ENCODE results near the gene HINT3.
"Not testable (repeated sequence)": the region's sequence is repeated elsewhere in the genome, so short reads cannot be mapped to it uniquely, and the experiment has no call there.

The HINT3 gene

DNA sequence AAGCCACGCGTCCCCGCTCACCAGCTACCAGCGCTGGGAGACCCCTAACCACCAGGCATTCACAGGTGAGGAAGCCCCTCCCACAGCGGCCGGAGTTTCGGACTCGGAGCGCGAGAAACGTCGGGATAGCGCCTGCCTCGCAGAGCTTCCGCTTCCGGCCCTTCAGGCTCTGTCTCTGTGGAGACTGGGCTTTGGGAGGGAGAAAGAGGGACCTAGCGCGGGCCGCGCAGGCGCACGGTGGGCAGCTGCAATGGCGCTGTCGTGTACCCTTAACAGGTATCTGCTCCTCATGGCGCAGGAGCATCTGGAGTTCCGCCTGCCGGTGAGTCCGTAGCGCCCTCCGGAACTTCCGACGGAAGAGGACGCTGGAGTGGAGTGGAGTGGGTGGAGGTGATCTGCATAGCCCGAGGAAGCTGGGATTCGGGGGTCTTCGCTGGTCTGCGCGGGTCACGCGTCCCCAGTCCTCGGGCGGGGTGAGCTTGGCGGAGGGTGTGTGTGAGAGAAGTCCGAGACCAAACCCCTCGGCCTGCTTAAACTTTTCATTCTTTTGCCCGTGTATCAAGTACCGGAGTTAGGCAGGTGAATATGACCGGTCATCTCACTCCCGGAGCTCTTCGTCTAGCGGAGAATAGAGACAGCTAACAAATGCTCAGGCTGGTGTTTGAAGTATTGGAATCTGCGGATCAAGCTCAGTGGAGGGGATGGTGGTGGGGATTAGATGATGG, 29.9 kb downstream of the HINT3 start, which contains the start of gene TRMT11:
Gene TRMT11 (plus strand): TSS at position 240 of the 725 bp plus-strand sequence. CDS start 11 bp downstream, at position 251.
- in situ Hi-C loops (cut with HindIII; ENCODE audit: low pct_ligation_motif_present, low pct_unique_long_range_greater_than_20kb, low sequenced_read_pairs) = no loop called here
- peak; percentile 92 for DNase-seq

DNA sequence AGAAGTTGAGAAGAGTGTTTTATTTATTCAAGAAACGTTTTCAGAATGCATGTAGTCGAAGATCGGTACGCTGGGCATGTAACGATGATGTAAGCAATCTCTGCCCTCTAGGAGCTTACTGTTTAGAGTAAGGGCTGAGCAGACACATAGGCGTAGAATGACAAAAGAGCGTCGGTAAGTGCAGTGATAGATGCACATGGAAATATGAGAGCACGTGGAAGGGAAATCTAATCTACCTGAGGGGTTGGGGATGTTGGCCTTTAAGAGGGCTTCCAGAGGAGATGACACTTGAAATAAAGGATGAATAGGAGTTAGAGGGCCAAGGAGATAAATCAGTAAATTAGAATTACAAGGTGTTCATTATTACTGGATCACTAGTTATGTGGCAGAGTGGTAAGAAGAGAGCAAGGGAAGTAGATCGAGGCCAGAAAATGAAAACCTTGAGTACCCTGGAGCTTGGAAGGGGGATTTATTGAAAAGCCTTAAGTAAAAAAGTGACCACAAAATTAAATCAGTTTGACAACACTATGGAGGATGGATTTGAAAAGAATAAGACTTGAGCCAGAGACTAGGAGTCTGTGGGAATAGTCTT, 30.6 kb downstream of the HINT3 start:
- no peak for DNase-seq
- in situ Hi-C loops (cut with HindIII; ENCODE audit: low pct_ligation_motif_present, low pct_unique_long_range_greater_than_20kb, low sequenced_read_pairs) = no loop called here

DNA sequence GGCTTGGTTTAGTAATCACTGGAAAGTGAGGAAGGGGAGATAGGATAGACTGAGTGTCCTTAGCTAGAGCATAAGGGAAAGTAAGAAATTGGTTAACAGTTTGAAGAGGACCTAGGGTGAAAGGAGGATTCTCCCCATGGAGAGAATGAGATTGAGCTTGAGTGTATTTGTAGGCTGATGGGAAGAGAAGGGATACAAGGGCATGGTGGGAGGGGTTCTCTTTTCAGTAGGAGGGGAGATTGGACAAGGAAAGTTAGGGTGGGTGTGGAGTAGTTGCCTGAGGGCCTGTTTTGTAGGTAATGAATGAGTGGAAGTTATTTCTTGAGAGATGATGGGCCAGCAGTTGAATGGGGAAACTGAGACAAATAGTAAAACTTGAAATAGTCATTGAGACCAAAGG, 31.7 kb downstream of the HINT3 start:
- DNase-seq = no peak
- in situ Hi-C loops (cut with HindIII; ENCODE audit: low pct_ligation_motif_present, low pct_unique_long_range_greater_than_20kb, low sequenced_read_pairs) = no loop called here

GRCh38 chr6:125989631-125990030, 33.1 kb downstream of the HINT3 start:
- in situ Hi-C loops (cut with HindIII; ENCODE audit: low pct_ligation_motif_present, low pct_unique_long_range_greater_than_20kb, low sequenced_read_pairs) = no loop called here
- DNase-seq = no peak

- no peak for DNase-seq
- in situ Hi-C loops (cut with HindIII; ENCODE audit: low pct_ligation_motif_present, low pct_unique_long_range_greater_than_20kb, low sequenced_read_pairs) = no loop called here
These were observed 35.1 kb downstream of the HINT3 start for GRCh38 chr6:125991653-125992052.

DNA sequence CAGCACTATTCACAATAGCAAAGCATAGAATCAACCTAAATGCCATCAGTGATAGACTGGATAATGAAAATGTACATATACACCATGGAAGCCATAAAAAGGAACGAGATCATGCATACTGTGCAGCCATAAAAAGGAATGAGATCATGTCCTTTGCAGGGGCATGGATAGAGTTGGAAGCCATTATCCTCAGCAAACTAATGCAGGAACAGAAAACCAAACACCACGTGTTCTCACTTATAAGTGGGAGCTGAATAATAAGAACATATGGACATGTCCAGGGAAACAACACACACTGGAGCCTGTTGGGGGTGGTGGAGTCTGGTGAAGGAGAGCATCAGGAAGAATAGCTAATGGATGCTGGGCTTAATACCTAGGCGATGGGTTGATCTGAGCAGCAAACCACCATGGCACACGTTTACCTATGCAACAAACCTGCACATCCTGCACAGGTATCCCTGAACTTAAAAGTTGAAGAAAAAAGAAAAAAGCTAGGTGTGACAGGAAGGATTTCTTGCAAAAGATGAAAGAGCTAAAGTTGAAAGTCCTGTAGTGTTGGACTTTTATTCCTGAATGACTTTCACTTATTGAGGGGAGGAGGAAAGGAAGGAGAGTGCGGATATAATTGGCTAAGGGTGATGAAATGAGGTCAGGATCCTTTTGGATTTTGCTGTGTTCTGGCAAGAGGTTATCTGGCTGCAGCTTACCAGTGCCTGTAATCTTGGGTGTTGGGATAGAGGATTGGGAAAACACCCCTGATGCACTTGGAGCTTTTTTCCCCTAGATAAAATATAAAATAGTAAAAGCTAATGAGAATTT, 38.3 kb downstream of the HINT3 start:
- DNase-seq = no peak
- in situ Hi-C loops (cut with HindIII; ENCODE audit: low pct_ligation_motif_present, low pct_unique_long_range_greater_than_20kb, low sequenced_read_pairs) = no loop called here

DNA sequence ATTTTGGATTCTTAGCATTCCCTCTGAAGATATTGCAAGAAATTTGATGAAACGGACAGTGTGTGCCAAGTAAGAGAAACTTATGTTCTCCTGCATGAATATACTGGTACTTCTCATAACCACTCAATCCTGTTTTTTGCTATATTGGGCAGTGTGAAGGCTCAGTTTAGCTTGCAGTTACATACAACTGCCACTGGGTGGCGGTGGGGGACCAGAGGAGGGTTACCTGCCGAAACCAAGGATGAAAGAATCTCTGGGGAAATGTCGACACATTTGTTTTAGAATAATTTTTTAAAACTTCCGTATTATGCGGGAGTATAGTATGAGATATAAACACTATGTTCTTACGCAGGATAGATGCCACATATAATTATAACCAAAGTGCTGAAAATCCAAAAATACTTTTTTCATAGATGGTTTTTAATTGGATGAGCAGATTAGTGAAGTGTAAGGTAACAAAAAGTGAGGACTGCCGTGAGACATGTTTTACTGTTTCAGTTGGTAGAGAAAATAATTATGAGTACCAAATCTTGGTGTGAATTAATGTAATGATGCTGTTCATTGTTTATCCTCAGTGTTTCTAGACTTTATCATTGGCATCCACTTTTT, 39.5 kb downstream of the HINT3 start:
- in situ Hi-C loops (cut with HindIII; ENCODE audit: low pct_ligation_motif_present, low pct_unique_long_range_greater_than_20kb, low sequenced_read_pairs) = no loop called here
- DNase-seq = peak; percentile 66

DNA sequence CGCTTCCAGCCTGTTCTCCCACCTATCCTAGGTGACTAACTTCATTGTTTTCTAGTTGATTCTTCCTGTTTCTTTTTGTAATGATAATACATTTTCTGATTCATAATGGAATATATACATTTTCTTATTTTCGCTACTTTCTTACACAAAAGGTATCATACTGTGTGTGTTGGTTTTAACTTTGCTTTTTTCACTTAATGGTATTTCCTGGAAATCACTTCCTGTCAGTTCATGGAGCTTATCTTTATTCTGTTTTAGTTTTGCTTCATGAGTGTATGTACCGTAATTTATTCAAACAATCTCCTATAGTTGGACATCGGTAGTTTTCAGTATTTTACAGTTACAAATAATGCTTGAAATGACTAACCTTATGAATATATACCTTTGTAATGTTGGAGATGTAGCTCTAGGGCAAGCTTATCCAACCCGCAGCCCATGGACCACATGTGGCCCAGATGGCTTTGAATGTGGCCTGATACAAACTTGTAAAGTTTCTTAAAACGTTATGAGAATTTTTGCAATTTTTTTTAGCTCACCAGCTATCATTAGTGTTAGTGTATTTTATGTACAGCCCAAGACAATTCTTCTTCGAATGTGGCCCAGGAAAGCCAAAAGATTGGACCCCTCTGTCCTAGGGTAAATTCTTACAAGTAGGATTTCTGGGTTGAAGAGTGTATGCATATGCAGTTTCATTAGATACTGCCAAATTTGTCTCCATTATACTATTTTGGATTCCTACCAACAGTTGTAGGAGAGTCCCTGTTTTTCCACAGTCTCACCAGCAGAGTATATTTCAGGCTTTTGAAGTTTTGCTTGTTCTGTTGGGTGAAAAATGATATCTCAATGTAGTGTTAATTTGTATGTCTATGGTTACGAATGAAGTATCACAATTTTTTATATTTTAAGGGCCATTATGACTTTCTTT, 46.4 kb downstream of the HINT3 start:
- DNase-seq = no peak
- in situ Hi-C loops (cut with HindIII; ENCODE audit: low pct_ligation_motif_present, low pct_unique_long_range_greater_than_20kb, low sequenced_read_pairs) = no loop called here

- in situ Hi-C loops (cut with HindIII; ENCODE audit: low pct_ligation_motif_present, low pct_unique_long_range_greater_than_20kb, low sequenced_read_pairs) = no loop called here
- no peak for DNase-seq
These were observed 51.2 kb downstream of the HINT3 start for GRCh38 chr6:126007800-126008199.

GRCh38 chr6:126010040-126010439, 53.5 kb downstream of the HINT3 start:
- DNase-seq = no peak
- in situ Hi-C loops (cut with HindIII; ENCODE audit: low pct_ligation_motif_present, low pct_unique_long_range_greater_than_20kb, low sequenced_read_pairs) = no loop called here

DNA sequence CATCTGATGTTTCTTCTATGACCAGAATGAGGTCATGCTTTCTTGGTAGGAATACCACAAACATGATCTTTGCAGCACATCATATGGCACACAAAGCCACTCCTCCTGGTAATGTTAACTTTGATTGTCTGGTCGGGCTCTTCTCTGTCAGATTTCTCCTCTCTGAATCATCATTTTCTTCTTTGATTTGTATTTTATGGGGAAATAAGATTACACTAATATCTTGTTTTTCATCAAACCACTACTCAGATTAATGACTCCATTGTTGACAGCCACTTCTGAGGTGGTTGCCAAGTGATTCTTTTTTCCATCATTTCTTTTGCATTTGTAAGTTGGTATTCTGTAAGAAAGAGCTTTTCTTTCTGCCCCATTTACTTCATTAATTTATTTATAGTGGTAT, 59.3 kb downstream of the HINT3 start:
- DNase-seq = no peak
- in situ Hi-C loops (cut with HindIII; ENCODE audit: low pct_ligation_motif_present, low pct_unique_long_range_greater_than_20kb, low sequenced_read_pairs) = no loop called here

- in situ Hi-C loops (cut with HindIII; ENCODE audit: low pct_ligation_motif_present, low pct_unique_long_range_greater_than_20kb, low sequenced_read_pairs) = no loop called here
- DNase-seq = no peak
These were observed 60.0 kb downstream of the HINT3 start for GRCh38 chr6:126016591-126016990.

DNA sequence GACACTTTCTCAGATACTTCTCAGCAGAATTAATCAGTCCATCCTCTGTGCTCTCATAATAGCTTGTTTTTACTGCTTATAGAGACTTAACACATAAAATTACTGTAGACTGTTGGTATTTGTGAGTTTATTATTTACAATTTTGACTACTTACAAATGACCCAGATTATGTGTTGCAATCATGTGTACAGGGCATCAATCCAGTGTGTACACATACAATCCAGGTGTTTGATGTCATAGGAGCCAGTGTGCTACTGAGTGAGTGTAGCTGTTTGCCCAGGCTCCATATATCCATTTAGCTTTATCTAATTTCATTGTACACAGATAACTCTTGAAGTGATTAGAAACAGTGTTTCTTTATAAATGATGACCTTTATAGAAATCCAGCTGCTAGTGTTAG, 61.1 kb downstream of the HINT3 start:
- DNase-seq = no peak
- in situ Hi-C loops (cut with HindIII; ENCODE audit: low pct_ligation_motif_present, low pct_unique_long_range_greater_than_20kb, low sequenced_read_pairs) = no loop called here

GRCh38 chr6:126020305-126021050, 63.9 kb downstream of the HINT3 start:
- in situ Hi-C loops (cut with HindIII; ENCODE audit: low pct_ligation_motif_present, low pct_unique_long_range_greater_than_20kb, low sequenced_read_pairs) = no loop called here
- DNase-seq = no peak

DNA sequence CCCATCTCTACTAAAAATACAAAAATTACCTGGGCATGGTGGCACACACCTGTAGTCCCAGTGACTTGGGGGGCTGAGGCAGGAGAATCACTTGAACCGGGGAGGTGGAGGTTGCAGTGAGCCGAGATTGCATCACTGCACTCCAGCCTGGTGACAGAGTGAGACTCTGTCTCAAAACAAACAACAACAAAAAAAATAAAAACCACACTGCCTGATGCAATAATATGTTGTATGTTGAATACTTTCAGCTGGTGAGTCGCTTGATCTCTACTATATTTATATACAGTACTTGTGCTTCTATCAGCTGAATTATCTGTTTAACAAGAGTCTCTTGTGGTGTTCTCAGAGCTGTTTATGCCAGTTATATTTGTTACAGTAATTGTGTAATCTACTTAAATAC, 66.9 kb downstream of the HINT3 start:
- in situ Hi-C loops (cut with HindIII; ENCODE audit: low pct_ligation_motif_present, low pct_unique_long_range_greater_than_20kb, low sequenced_read_pairs); DNase-seq: not testable (repeated sequence)

- no peak for DNase-seq
- in situ Hi-C loops (cut with HindIII; ENCODE audit: low pct_ligation_motif_present, low pct_unique_long_range_greater_than_20kb, low sequenced_read_pairs) = no loop called here
These were observed 69.4 kb downstream of the HINT3 start for GRCh38 chr6:126026001-126026400.

GRCh38 chr6:126027601-126028000, 71.0 kb downstream of the HINT3 start:
- DNase-seq = no peak
- in situ Hi-C loops (cut with HindIII; ENCODE audit: low pct_ligation_motif_present, low pct_unique_long_range_greater_than_20kb, low sequenced_read_pairs) = no loop called here

Measured in ACHN (cell line).